Thoracic aorta (tissue), 2 donors: ENCODE data around the gene CCDC73. TPM values are rescaled to one million over a fixed set of nuclear protein-coding genes. Genes with fewer than 3 reads are reported as not detected.

Experiments used
- ATAC-seq: fragments of 150-250 bp; one replicate; pipeline ENCODE4 v1.8.0; 2017; ENCODE audit warnings: low read depth; ENCODE audit not compliant: insufficient number of reproducible peaks, low FRiP score
- DNase-seq: peaks from one replicate; pipeline ENCODE4 v3.0.0-alpha.2; 2020; ENCODE audit warnings: low spot score
- H3K27ac ChIP-seq, 2 donors: fragments of 200-600 bp; sonication (generic); 1 replicate in 1 of 2; 2 replicates in 1 of 2; pipeline ENCODE4 v1.5.1; 2016; ENCODE audit warnings: mild to moderate bottlenecking in 2 of 2, moderate library complexity in 2 of 2
- H3K27me3 ChIP-seq: fragments of 200-600 bp; sonication (generic); replicated peaks from 2 replicates; pipeline ENCODE4 v1.6.0; 2016; ENCODE audit warnings: mild to moderate bottlenecking; ENCODE audit not compliant: insufficient read depth
- H3K36me3 ChIP-seq: fragments of 200-600 bp; sonication (generic); one replicate; pipeline ENCODE4 v1.5.1; 2016
- H3K4me1 ChIP-seq, 2 donors: fragments of 200-600 bp; sonication (generic); 1 replicate in 1 of 2; 2 replicates in 1 of 2; pipeline versions ENCODE4 v1.5.1 to v1.6.0; 2016; ENCODE audit warnings: low read depth in 2 of 2, mild to moderate bottlenecking in 1 of 2; ENCODE audit not compliant: control insufficient read depth in 1 of 2
- H3K4me3 ChIP-seq: fragments of 200-600 bp; sonication (generic); 2 replicates; pipeline ENCODE4 v1.5.1; 2016; ENCODE audit warnings: mild to moderate bottlenecking
- H3K9me3 ChIP-seq: fragments of 200-600 bp; sonication (generic); 2 replicates; pipeline ENCODE4 v1.5.1; 2016
- total RNA-seq, 2 donors: library from RNA; depleted of rRNA; stranded (reverse); fragments of >200 nt; gene quantifications; one replicate each; pipeline versions ENCODE4 v1.1.0 to v1.2.3, GENCODE V29; 2016
- TF ChIP-seq, protein P1 (sequence below): fragments of 200-600 bp; sonication (generic); IDR thresholded peaks from one replicate; pipeline ENCODE4 v1.5.1; 2019; ENCODE audit warnings: antibody characterized with exemption

The CCDC73 gene
- total RNA-seq, 2 donors from 2014 or later, result 0.28 TPM; not detected in 1

DNA sequence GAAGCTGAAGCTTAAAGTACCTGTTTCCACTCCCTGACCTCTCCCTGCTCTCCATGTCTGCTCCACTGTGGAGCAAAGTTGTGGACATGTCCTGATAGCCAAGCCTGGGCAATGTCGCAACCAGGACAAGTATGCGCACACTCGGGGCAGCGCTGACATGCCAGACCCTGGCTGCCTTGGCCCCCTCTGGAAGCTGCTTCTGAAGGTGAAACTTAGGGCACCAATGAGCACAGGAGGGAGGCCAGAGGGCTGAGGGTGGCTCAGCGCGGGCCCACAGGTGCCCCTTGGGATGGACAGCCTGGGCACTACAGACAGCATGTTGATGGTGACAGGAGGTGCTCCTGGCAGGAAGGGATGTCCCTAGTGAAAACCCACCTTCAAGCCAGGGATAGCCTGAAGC lies 90.2 kb downstream of the CCDC73 start:
- ATAC-seq (no peak), DNase-seq (no peak)
- H3K4me1 ChIP-seq, result no peaks in the 10 kb centered on the region
- H3K27me3 ChIP-seq, result no peaks in the 10 kb centered on the region
- H3K36me3 ChIP-seq, result no peaks in the 10 kb centered on the region
- no peaks in the 10 kb centered on the region for H3K9me3 ChIP-seq
- no peak overlapping the region for H3K27ac ChIP-seq
- TF ChIP-seq, protein P1, sequence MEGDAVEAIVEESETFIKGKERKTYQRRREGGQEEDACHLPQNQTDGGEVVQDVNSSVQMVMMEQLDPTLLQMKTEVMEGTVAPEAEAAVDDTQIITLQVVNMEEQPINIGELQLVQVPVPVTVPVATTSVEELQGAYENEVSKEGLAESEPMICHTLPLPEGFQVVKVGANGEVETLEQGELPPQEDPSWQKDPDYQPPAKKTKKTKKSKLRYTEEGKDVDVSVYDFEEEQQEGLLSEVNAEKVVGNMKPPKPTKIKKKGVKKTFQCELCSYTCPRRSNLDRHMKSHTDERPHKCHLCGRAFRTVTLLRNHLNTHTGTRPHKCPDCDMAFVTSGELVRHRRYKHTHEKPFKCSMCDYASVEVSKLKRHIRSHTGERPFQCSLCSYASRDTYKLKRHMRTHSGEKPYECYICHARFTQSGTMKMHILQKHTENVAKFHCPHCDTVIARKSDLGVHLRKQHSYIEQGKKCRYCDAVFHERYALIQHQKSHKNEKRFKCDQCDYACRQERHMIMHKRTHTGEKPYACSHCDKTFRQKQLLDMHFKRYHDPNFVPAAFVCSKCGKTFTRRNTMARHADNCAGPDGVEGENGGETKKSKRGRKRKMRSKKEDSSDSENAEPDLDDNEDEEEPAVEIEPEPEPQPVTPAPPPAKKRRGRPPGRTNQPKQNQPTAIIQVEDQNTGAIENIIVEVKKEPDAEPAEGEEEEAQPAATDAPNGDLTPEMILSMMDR, result no peak
- no peak overlapping the region for H3K4me3 ChIP-seq

DNA sequence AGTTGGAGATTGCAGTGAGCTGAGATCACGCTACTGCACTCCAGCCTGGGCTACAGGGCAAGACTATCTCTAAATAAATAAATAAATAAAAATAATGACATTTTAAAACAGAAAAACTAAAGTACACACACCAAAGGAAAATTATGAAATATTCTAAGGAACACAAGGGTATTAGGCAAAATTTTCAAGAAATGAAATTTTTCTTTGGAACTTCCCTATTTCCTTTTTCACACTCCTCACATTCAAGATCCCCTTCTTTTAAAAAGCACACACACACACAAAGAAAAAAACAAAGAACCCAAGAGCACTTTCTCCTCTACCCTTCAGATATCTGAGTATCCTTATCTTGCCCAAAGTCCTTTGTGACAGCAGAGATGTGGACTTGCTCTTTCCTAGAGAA lies 92.8 kb downstream of the CCDC73 start:
- DNase-seq (no peak), ATAC-seq (no peak)
- H3K9me3 ChIP-seq, result no peaks in the 10 kb centered on the region
- no peaks in the 10 kb centered on the region for H3K4me1 ChIP-seq
- TF ChIP-seq, protein P1, result no peak
- H3K27ac ChIP-seq, result no peak overlapping the region
- H3K36me3 ChIP-seq, result no peaks in the 10 kb centered on the region
- H3K4me3 ChIP-seq, result no peak overlapping the region
- H3K27me3 ChIP-seq, result no peaks in the 10 kb centered on the region

DNA sequence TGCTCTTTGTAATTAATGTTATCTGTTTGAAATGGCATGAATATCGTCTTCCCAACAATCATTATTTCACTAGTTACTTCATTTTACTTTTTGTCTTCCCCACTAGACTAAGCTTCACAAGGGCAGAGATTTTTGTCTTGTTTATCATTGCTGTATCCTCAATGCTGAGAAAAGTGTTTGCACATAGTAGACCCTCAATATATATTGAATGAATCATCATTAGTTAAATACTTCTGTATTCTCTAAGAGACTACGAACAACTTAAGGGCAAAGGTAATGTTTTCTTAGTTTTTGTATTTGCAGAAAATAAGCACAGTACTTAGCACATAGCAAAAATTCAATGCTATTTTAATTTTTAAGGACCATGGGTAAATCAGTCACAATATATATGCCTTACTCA lies 95.9 kb downstream of the CCDC73 start:
- DNase-seq (no peak), ATAC-seq (no peak)
- H3K27ac ChIP-seq, result no peak overlapping the region
- no peaks in the 10 kb centered on the region for H3K9me3 ChIP-seq
- no peaks in the 10 kb centered on the region for H3K4me1 ChIP-seq
- TF ChIP-seq, protein P1, result no peak
- H3K4me3 ChIP-seq, result no peak overlapping the region
- no peaks in the 10 kb centered on the region for H3K27me3 ChIP-seq
- H3K36me3 ChIP-seq, result no peaks in the 10 kb centered on the region

GRCh38 chr11:32671051-32671450 lies 123.4 kb downstream of the CCDC73 start:
- DNase-seq (no peak), ATAC-seq (no peak)
- no peak overlapping the region for H3K4me3 ChIP-seq
- TF ChIP-seq, protein P1, result no peak
- no peaks in the 10 kb centered on the region for H3K4me1 ChIP-seq
- H3K27ac ChIP-seq, result no peak overlapping the region
- no peaks in the 10 kb centered on the region for H3K27me3 ChIP-seq
- H3K9me3 ChIP-seq, result peaks cover 4% of the 10 kb centered on the region
- no peaks in the 10 kb centered on the region for H3K36me3 ChIP-seq

GRCh38 chr11:32659672-32660071 lies 134.8 kb downstream of the CCDC73 start:
- ATAC-seq, result no peak
- H3K36me3 ChIP-seq, result no peaks in the 10 kb centered on the region
- DNase-seq, result no peak
- no peaks in the 10 kb centered on the region for H3K4me1 ChIP-seq
- H3K4me3 ChIP-seq, result no peak overlapping the region
- H3K27me3 ChIP-seq, result no peaks in the 10 kb centered on the region
- TF ChIP-seq, protein P1, result no peak
- H3K27ac ChIP-seq, result no peak overlapping the region
- no peaks in the 10 kb centered on the region for H3K9me3 ChIP-seq
